SK-N-SH (cell line): ENCODE measurements around the gene KRT17. TPM values are rescaled to one million over a fixed set of nuclear protein-coding genes. Genes with fewer than 3 reads are reported as not detected.

ENCODE experiments used
- CTCF ChIA-PET: fragments of 300-600, 350-600 bp; formaldehyde crosslinking; extraction: SDS; loops from one replicate; lab custom pipeline; 2021; lab: Yijun Ruan, JAX
- POLR2A ChIA-PET: fragments of 350-600 bp; sonication (Branson Sonifier 250); formaldehyde crosslinking; extraction: SDS; loops from one replicate; lab custom pipeline; 2020; ENCODE audit warnings: antibody characterized with exemption, inconsistent platforms; lab: Yijun Ruan, JAX
- DNase-seq: peaks from one replicate; pipeline ENCODE4 v3.0.0; 2012
- H2AFZ ChIP-seq: fragments of 200-600 bp; sonication (generic); 2 replicates; pipeline ENCODE4 v1.8.1; 2016; ENCODE audit warnings: antibody characterized with exemption, mild to moderate bottlenecking, low read depth
- H3F3A ChIP-seq: fragments of 200-600 bp; sonication (generic); replicated peaks from 2 replicates; pipeline ENCODE3; 2016; ENCODE audit warnings: antibody characterized with exemption, mild to moderate bottlenecking; ENCODE audit not compliant: insufficient read depth
- H3K27ac ChIP-seq, 2 experiments: fragments of 200-500 bp in 1 of 2; fragments of 200-600 bp in 1 of 2; sonication (Bioruptor generic) in 1 of 2; sonication (generic), shearing (Covaris generic) in 1 of 2; 2 replicates each; pipeline versions ENCODE4 v1.5.1 to v1.6.1; 2014 to 2016; ENCODE audit warnings: low read depth in 2 of 2, inconsistent platforms in 1 of 2, low read length in 1 of 2, mild to moderate bottlenecking in 1 of 2, mixed read lengths in 1 of 2
- H3K27me3 ChIP-seq: fragments of 200-600 bp; sonication (generic), shearing (Covaris generic); 2 replicates; pipeline ENCODE4 v1.6.1; 2016; ENCODE audit warnings: mixed run types; ENCODE audit not compliant: insufficient read depth
- H3K36me3 ChIP-seq, 2 experiments: fragments of 200-500 bp in 1 of 2; fragments of 200-600 bp in 1 of 2; sonication (Bioruptor generic) in 1 of 2; sonication (generic) in 1 of 2; replicated peaks in 1 of 2; 2 replicates each; pipeline versions ENCODE3 to v1.5.1; 2014 to 2016; ENCODE audit warnings: low read length in 1 of 2, mild to moderate bottlenecking in 1 of 2; ENCODE audit not compliant: insufficient read depth in 2 of 2, control insufficient read depth in 1 of 2
- H3K4me1 ChIP-seq, 2 experiments: fragments of 200-500 bp in 1 of 2; fragments of 200-600 bp in 1 of 2; sonication (Bioruptor generic) in 1 of 2; sonication (generic), shearing (Covaris generic) in 1 of 2; 2 replicates each; pipeline versions ENCODE4 v1.5.1 to v1.6.1; 2014 to 2016; ENCODE audit warnings: low read depth in 1 of 2, low read length in 1 of 2, mixed run types in 1 of 2; ENCODE audit not compliant: insufficient read depth in 2 of 2, control insufficient read depth in 1 of 2
- H3K4me2 ChIP-seq: fragments of 200-600 bp; sonication (generic), shearing (Covaris generic); 2 replicates; pipeline ENCODE4 v1.6.1; 2017; ENCODE audit warnings: mixed run types
- H3K4me3 ChIP-seq, 2 experiments: fragments of 200-500 bp in 1 of 2; fragments of 200-600 bp in 1 of 2; sonication (Bioruptor generic) in 1 of 2; sonication (generic), shearing (Covaris generic) in 1 of 2; 2 replicates each; pipeline versions ENCODE4 v1.5.1 to v1.8.1; 2014 to 2016; ENCODE audit warnings: low read depth in 2 of 2, inconsistent platforms in 1 of 2, low read length in 1 of 2, mild to moderate bottlenecking in 1 of 2, mixed read lengths in 1 of 2, moderate library complexity in 1 of 2
- H3K79me2 ChIP-seq: fragments of 200-600 bp; sonication (generic); 2 replicates; pipeline ENCODE4 v1.8.1; 2017; ENCODE audit warnings: mild to moderate bottlenecking; ENCODE audit not compliant: insufficient read depth
- H3K9ac ChIP-seq: fragments of 200-600 bp; sonication (generic); 2 replicates; pipeline ENCODE4 v1.6.1; 2017; ENCODE audit warnings: mixed run types
- H3K9me2 ChIP-seq: fragments of 200-600 bp; sonication (generic); 2 replicates; pipeline ENCODE4 v1.6.1; 2017; ENCODE audit warnings: mixed run types
- H3K9me3 ChIP-seq: fragments of 200-600 bp; sonication (generic); 2 replicates; pipeline ENCODE4 v1.6.1; 2017; ENCODE audit warnings: mixed run types, mild to moderate bottlenecking, moderate library complexity
- H4K20me1 ChIP-seq: fragments of 200-600 bp; sonication (generic); 2 replicates; pipeline ENCODE4 v1.6.1; 2017; ENCODE audit warnings: mild to moderate bottlenecking, mixed run types; ENCODE audit not compliant: insufficient read depth
- CTCF ChIP-seq: fragments of 200-600 bp; sonication (generic); IDR thresholded peaks from 2 replicates; pipeline ENCODE4 v1.6.1; 2017; ENCODE audit warnings: antibody characterized with exemption, mild to moderate bottlenecking, moderate library complexity
- ELF1 ChIP-seq: IDR thresholded peaks from 2 replicates; pipeline ENCODE4 v1.4.0; 2012
- EP300 ChIP-seq, 2 experiments: IDR thresholded peaks; 2 replicates each; pipeline versions ENCODE4 v1.4.0 to v1.6.1; 2012; ENCODE audit warnings: borderline replicate concordance in 1 of 2, low read depth in 1 of 2, low read length in 1 of 2
- FOXJ3 ChIP-seq: sonication (generic); formaldehyde crosslinking; IDR thresholded peaks from 2 replicates; pipeline ENCODE4 v1.5.1; 2020; ENCODE audit warnings: mild to moderate bottlenecking, missing genetic modification reagents
- GATA2 ChIP-seq: sonication (generic); formaldehyde crosslinking; IDR thresholded peaks from 2 replicates; pipeline ENCODE4 v1.5.0; 2020; ENCODE audit warnings: mild to moderate bottlenecking, missing genetic modification reagents
- MAX ChIP-seq: IDR thresholded peaks from 2 replicates; pipeline ENCODE4 v1.4.0; 2012; ENCODE audit warnings: low read depth
- NFIC ChIP-seq: IDR thresholded peaks from 2 replicates; pipeline ENCODE4 v1.4.0; 2012; ENCODE audit warnings: borderline replicate concordance
- PBX3 ChIP-seq: IDR thresholded peaks from 2 replicates; pipeline ENCODE4; 2012
- RCOR1 ChIP-seq: fragments of 150-350 bp; IDR thresholded peaks from 2 replicates; pipeline ENCODE4 v1.6.1; 2017; ENCODE audit warnings: antibody characterized with exemption, low read length
- RXRA ChIP-seq: IDR thresholded peaks from 2 replicates; pipeline ENCODE4 v1.4.0; 2012; ENCODE audit warnings: low read depth, mild to moderate bottlenecking, borderline replicate concordance
- TAF1 ChIP-seq: IDR thresholded peaks from 2 replicates; pipeline ENCODE4 v1.6.1; 2012; ENCODE audit warnings: low read depth, mild to moderate bottlenecking, low read length, moderate library complexity, borderline replicate concordance
- USF1 ChIP-seq: IDR thresholded peaks from 2 replicates; pipeline ENCODE4 v1.4.0; 2012; ENCODE audit warnings: low read depth, borderline replicate concordance
- USF2 ChIP-seq: fragments of 150-350 bp; IDR thresholded peaks from 2 replicates; pipeline ENCODE4 v1.6.1; 2017; ENCODE audit warnings: antibody characterized with exemption, low read length, low read depth, borderline replicate concordance
- YY1 ChIP-seq: IDR thresholded peaks from 2 replicates; pipeline ENCODE4 v1.4.0; 2012; ENCODE audit warnings: low read depth, mild to moderate bottlenecking
- ZBTB33 ChIP-seq: IDR thresholded peaks from 2 replicates; pipeline ENCODE4 v1.4.0; 2012; ENCODE audit warnings: low read depth, borderline replicate concordance
- WGBS: methylation state at CpG from one replicate; pipeline ENCODE4 v1.1.6; 2017; ENCODE audit warnings: low lambda C conversion rate; 5-methylcytosine and 5-hydroxymethylcytosine counted together
- polyA plus RNA-seq, 3 experiments: library from polyadenylated mRNA; depleted of rRNA; stranded (reverse); fragments of >200 nt; gene quantifications; 2 replicates each; pipeline ENCODE4 v1.2.3, GENCODE V29; 2012

The KRT17 gene
- polyA plus RNA-seq, 1 of the 3 experiments (the other 2 are of a cell fraction) = 0.39 TPM

GRCh38 chr17:41660221-41660711 is 35.9 kb upstream of the KRT17 start (continued):
- no peak for TF ChIP-seq USF2
- TF ChIP-seq RCOR1 = no peak
- no peak for TF ChIP-seq FOXJ3 (CRISPR knock-in tag)

GRCh38 chr17:41659427-41660212 is 35.2 kb upstream of the KRT17 start:
- Histone ChIP-seq H3K36me3 (no peaks in the 10 kb centered on the region), H3K27ac (no peak overlapping the region), H3F3A (no peaks in the 10 kb centered on the region), H3K4me2 (no peak overlapping the region), H2AFZ (no peak overlapping the region), H3K27me3 (no peaks in the 10 kb centered on the region; the same call in 1 of the 2 replicates), H3K9me3 (no peaks in the 10 kb centered on the region), H3K4me3 (no peak overlapping the region), H3K9me2 (no peaks in the 10 kb centered on the region), H4K20me1 (no peaks in the 10 kb centered on the region), H3K9ac (no peak overlapping the region), H3K79me2 (no peaks in the 10 kb centered on the region), H3K4me1 (no peaks in the 10 kb centered on the region; a peak in 1 of 4 replicates)
- no peak for TF ChIP-seq GATA2
- no peak for TF ChIP-seq USF2
- TF ChIP-seq YY1 = no peak
- no peak for TF ChIP-seq ELF1
- no peak for TF ChIP-seq PBX3
- no peak for TF ChIP-seq MAX
- no peak for TF ChIP-seq NFIC
- no peak for TF ChIP-seq ZBTB33
- TF ChIP-seq TAF1 = no peak
- TF ChIP-seq EP300 (IDR thresholded peaks at IDR 0.05; ENCODE audit: borderline replicate concordance in 1 of 2, low read depth in 1 of 2, low read length in 1 of 2) = no peak
- TF ChIP-seq CTCF = no peak
- no peak for TF ChIP-seq USF1
- TF ChIP-seq RXRA = no peak
- DNase-seq = no peak
- CTCF ChIA-PET = interaction anchor here (0.6 to 20.6 kb wide), 9 partner anchors 13 to 841 kb away, joined by 3 to 646 read pairs (median 44); no protein-coding TSS in a partner anchor
- WGBS = 69% methylated on average over 10 of the region's 11 CpGs
- POLR2A ChIA-PET = no interaction called here
